Stimulated activated CD4-positive, alpha-beta T cell treated with anti-CD3 and anti-CD28 coated beads, Interleukin-12 subunit alpha, Interleukin-12 subunit beta, amount 100 ng/mL, for 24 hours (primary cell): ENCODE measurements around the gene FGD6.
A peak's percentile ranks its signal among the peaks of the same experiment; 100 is the strongest.

Experiments
- DNase-seq, 2 experiments: peaks; one replicate each; pipeline ENCODE4 v3.0.0-alpha.2; 2020; ENCODE audit warnings: low read depth in 2 of 2

The FGD6 gene

DNA sequence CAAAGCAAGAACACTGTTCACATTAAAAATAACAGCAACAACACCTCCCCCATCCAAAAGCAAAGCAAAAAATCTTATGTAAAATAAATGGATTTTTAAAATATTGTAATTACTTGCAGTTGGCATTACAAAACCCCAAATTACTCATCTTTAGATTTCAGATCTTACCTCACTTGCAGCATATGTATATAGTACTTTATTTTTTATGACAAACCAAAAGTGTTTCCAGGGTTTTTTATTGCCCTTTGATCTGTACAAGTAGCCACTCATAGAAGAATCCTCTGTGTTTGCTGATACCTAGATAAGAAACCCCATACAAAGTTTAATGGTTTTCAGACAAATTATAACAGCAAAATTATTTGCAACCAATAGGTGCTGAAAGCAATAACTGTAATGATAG lies 131.7 kb downstream of the FGD6 start:
- DNase-seq = no peak

DNA sequence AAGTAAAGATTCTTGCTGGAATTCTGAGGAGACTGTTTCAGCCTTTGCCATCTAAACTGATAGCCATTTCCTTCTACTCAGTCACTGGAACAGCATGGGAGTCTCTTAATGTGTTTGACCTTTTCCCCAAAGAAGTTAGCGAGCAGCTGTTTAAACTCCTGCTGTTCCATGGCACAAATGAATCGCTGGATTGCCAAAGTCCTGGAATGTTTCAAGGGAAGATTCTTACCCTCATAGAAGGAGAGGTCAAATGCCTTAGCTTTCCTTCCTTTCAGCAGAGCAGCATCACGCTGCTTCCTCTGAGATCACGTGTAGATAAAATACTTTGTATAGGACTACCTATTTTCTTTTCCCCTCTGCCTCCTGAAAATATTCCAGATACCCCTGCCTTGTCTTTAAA lies 133.3 kb downstream of the FGD6 start:
- DNase-seq = no peak

DNA sequence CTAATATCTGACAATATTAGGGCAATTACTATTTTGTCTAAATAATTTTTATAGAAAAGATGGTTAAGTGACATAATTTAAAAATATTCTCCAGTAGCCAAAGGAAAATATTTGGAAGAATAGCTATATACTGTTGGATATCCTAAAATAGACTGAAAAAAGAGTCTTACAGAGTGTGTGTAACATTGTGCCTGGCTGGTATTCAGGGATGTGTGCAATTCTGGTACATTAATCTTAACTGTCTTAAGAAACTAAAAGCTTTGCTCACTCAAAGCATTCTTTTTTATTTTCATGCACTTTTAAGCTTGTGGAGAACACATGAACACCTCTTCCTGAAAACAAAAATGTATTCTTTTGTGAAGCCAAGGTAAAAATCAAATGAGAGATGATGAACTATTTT lies 133.8 kb downstream of the FGD6 start:
- DNase-seq = no peak

DNA sequence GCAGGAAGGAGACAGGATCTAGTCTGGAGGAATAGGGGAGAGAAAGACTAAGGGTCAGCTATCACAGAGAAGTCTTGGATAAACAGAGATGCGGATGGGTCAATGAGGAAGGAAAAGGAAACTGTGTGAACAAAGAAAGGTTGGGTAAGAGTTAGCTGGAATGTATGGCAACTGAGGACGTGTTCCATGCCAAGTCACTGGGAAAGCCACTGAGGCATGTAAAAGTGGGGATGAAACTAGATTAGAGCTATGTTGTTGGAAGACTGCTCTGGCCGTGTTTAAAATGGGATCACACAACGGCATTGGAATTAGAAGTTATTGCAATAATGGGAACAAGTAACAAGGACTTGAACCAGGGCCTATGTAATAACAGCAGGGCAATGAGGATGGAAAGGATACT lies 139.9 kb downstream of the FGD6 start:
- no peak for DNase-seq

DNA sequence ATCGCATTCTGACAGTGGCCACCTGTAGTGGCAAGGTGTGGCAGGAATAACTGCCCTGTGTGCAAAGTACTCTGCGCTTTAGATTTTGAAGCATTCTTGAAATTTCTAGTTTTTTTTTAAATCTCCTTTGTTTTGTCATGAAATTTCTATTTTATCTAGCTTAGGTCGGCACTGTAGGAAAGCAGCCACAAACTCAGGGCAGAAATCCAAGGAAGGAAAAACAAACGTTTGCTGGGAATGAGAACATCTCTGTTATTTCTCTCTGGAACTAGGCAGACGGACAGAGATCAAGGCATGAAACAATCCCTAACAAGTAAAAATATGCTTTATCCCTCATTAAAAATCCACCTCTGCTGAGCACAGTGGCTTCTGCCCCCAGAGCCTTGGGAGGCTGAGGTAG lies 142.5 kb downstream of the FGD6 start:
- DNase-seq = no peak

DNA sequence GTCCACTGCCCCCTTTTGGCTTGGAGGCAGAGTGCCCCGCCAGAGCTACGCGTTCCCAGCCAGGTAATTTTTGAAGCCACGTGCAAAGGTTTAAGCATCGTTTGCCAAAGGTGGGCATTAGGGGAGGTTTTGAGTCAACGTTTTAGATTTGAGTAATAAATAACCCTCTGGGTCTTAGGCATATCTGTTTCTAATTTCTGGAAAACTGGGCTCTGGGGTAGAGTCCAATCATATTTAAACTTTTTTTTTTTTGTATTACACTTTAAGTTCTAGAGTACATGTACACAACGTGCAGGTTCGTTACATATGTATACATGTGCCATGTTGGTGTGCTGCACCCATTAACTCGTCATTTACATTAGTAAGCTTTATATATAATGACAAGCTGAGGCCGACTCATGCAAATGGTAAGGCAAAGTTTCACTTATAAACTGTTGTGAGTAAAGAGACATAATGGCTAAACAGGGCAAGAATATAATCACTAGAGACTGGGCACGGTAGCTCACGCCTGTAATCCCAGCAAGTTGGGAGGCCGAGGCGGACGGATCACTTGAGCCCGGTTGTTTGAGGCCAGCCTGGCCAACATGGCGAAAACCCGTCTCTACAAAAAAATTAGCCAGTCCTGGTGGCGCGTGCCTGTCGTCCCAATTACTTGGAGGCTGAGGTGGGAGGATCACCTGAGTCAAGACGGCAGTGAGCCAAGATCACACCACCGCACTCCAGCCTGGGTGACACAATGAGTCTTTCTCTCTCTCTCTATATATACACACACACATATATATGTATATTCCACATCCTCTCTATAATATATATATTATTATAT lies 143.4 kb downstream of the FGD6 start:
- DNase-seq = peak in 1 of 2 experiments; percentile 87

DNA sequence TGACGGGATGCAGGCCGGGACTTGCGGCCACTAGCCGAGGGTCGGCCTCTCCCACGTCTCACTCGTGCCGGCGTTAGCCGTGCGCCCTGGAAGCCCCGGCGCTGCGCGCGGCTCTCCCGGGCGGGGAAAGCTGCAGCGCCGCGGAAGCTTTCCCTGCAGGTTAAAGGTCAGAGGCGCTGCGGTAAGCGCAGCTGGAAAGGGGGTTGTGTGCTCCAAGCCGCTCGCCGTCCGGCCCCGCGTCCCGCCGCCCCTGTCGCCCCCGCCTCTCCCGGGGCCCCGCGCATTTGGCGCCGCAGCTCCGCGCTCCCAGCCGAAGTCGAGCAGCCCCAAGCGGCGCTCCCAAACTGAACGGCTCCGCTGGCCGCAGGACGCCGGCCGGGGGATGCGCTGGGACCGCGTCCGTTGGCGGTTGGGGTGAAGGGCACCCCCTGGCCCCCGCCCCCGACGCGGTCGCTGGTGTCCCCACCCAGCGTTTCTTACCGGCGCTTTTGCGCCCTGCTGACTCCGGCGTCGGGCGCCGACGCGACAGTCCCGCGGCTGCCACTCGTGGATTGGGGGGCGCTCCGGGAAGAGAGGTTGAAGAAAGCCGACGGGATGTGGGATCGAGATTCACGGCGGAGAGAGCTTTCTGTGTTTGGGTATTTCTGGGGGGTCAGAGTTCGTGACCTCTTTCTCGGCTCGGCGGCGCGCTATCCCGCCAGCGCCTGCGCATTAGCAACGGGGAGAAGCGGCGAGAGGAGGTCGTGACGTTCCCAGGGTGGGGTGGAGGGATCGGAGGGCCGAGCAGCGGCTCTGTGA lies 144.2 kb downstream of the FGD6 start, which contains the start of gene NR2C1:
Gene NR2C1, minus strand, starts transcription at position 719 of the 798 bp plus-strand sequence. CDS start 6,234 bp downstream, outside the sequence.
- DNase-seq = peak; percentile 22 to 85

DNA sequence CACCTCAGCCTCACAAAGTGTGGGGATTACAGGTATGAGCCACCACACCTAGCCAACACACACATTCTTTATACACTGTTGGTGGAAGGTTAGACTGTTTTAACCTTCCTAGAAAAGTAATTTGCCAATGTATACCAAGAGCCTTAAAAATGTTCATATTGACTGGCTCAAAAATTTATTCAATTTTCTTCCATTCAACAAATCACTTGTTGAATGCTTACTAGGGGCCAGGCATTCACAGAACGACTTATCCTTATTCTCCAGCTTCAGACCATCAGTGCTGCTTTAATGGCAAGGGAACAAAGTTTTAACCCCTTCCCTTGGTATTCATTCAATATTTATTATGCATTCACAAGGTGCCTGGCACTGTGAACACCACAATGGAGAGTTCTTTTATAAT lies 146.9 kb downstream of the FGD6 start:
- DNase-seq = no peak

DNA sequence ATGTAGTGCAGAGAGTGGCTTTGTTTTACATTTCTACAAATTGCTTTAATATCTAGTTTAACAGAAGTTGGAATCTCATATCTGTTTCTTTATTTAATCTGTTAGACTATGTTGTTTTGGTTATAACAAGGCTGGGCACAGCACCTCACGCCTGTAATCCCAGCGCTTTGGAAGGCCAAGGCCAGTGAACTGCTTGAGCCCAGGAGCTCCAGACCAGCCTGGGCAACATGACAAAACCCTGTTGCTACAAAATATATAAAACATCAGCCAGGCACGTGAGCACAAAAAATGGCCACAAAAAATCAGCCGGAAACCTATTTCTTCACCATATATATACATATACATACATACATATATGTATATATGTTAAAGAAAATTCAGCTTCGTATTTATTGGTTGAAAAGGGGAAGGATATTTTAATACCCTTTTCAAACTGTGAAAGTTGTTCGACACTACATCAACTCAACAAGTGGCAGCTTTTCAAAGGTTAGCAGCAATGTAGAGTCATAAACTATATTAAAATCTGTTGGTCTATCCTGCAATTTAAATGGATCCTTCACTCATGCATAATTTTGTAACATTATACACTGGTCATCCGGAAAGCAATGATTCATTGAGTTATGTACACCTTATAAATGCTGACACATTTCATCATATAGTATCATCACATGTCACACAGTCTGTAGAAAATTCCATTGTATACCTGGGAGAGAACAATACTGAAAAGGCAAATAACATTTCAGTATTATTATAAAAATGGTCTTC lies 151.0 kb downstream of the FGD6 start:
- DNase-seq = no peak

DNA sequence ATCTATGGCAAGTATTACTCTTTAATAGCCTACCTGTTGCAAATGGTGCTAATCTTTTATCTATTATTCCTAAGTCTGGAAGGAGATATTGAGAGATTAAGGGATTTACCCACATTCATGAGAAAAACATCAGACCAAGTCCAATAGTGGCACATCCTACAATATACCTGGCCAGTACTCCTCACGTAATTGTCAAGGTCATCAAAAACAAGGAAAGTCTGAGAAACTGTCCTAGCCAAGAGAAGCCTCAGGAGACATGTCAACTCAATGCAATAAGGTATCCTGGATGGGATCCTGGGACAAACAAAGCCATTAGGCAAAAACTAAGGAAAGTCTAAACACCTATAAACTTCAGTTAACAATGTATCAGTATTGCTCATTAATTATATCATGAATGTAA lies 156.3 kb downstream of the FGD6 start:
- DNase-seq = no peak

DNA sequence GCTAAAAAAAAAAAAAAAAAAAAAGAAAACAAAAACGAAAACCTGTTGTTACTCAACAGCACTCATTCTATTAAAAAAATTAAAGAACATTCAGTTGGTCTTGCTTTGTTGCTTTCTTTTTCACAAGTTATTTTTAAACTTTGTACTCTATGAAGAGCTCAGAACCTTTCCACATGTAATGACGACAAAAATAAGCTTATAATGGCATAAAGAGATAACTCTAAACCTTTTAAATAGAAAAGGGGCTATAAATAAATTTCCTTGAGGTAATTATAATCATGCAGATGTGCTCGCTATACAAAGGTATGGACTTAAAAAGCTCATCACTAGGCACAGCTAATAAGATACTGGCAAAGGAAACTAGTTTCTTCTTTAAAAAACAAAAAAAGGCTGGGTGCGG lies 157.3 kb downstream of the FGD6 start:
- DNase-seq = no peak

DNA sequence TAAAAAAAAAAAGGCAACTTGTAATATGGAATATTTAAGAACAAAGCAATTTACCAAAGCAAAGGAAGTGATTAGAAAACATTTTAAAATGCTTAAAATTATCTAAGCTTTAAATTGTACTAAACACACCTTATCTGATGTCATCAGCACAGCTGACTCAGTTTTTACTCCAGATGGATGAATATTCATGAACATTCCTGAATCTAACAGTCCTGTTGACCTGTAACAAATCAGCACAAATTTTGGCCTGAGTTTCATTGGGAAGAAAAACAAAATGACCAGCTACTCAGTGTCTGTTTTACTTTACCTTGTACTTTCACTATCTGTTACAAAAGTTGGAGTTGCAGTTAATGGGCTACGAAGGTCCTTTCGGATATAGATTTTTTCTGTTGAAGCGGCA lies 159.8 kb downstream of the FGD6 start:
- no peak for DNase-seq

DNA sequence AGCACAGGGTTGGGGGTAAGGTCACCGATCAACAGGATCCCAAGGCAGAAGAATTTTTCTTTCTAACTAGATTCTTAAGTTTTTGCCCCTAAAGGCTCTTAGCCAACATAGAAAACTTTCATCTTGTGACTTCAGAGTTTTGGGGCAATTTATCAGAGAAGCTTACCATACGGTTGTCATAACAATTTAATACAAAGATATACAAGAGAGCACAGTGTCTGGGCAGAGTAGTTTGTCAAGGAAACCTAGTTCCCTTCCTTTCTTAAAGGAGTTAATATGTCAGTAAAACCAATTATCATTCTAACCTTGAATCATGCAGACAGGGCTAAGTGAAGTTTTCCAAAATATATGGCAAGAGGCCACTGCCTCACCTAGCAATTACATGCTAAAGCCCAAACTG lies 162.2 kb downstream of the FGD6 start:
- DNase-seq = no peak

DNA sequence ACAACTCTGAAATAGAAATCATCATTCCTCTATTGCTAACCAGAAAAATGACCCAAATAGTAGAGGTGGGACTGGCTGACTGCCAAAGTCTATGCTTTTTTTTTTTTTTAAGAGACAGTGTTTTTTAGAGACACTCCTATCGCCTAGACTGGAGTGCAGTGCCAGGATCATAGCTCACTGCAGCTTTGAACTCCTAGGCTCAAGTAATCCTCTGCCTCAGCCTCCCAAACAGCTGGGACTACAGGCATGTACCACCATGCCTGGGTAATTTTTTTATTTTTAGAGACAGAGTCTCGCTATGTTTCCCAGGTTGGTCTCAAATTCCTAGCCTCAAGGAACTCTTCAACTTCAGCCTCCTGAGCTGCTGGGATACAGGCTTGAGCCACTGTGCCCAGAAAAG lies 163.1 kb downstream of the FGD6 start:
- no peak for DNase-seq

DNA sequence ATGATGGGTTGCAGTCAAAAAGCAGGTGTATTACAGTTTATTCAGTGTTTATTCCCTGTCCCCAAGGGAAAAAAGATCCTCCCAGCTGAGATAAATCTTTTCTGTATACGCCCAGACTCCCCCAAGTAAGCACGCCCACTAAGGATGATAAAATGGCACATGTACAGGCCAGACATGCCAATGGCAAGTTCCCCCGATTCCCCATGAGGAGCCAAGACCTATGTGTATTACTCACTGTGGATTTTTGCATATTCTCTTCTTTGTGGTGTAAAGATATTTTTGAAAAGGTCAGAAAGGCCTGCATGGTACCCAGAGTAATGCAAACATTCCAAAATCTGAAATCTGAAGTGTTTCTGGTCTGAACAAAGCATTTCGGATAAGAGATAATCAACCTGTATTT lies 166.0 kb downstream of the FGD6 start:
- DNase-seq = no peak

DNA sequence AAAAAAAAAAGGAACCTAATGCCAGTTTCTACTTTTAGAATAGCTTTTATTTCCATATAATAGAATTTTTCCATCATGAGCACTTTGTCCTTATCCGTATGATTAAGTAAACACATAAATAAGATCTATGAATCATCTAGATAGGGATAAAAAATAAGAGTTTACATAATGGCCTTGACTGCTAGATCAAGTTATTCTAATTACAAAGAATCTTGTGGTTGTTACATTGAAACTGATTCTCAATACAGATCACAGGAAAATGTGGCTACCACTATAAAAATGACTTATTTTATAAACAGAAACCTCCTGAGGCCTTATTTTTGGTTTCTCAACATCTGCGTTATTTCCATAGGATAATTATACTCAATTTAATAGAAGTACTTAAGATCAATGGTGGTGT lies 179.4 kb downstream of the FGD6 start:
- DNase-seq = no peak

DNA sequence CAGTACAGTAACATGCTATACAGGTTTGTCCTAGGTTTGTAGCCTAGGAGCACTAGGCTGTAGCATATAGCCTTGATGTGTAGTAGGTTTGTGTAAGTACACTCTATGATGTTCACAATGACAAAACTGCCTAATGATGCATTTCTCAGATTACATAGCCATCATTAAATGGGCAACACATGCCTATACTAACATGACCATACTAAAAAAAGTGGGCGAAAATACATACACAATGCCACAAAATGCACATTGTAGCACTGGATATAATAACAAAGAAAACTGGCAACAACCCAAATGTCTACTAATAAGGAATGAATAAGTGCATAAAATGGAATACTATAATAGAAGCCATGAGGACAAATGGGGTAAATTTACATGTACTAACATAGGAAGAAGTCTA lies 182.5 kb downstream of the FGD6 start:
- DNase-seq = no peak
